Activated naive CD8-positive, alpha-beta T cell treated with anti-CD3 and anti-CD28 coated beads, Interleukin-2, amount 50 U/mL, for 24 hours (primary cell): Measurements from ENCODE around the gene MYO1B.
"Not testable (repeated sequence)": the region's sequence is repeated elsewhere in the genome, so short reads cannot be mapped to it uniquely, and the experiment has no call there.

Source experiments
- ATAC-seq: fragments of 150-1000 bp; cut with Tn5 transposase; one replicate; pipeline ENCODE4 v1.10.0; 2021
- DNase-seq: peaks from one replicate; pipeline ENCODE4 v3.0.0; 2021
- H3K27ac Mint-ChIP-seq: one replicate; pipeline ENCODE4 v1.8.0; 2021; ENCODE audit warnings: mild to moderate bottlenecking, mixed read lengths
- H3K27me3 Mint-ChIP-seq: one replicate; pipeline ENCODE4 v1.8.0; 2021; ENCODE audit warnings: mixed read lengths
- H3K36me3 Mint-ChIP-seq: one replicate; pipeline ENCODE4 v1.8.0; 2021; ENCODE audit warnings: low read depth, mixed read lengths
- H3K4me1 Mint-ChIP-seq: one replicate; pipeline ENCODE4 v1.8.0; 2021; ENCODE audit warnings: mixed read lengths
- H3K4me3 Mint-ChIP-seq: one replicate; pipeline ENCODE4 v1.8.0; 2021; ENCODE audit warnings: mild to moderate bottlenecking, moderate library complexity, mixed read lengths
- H3K9me3 Mint-ChIP-seq: one replicate; pipeline ENCODE4 v1.8.0; 2021; ENCODE audit warnings: mixed read lengths

MYO1B gene

GRCh38 chr2:191443446-191443845 lies 198.2 kb downstream of the MYO1B start:
- no peak for ATAC-seq
- Mint-ChIP-seq H3K4me1 (no peaks in the 10 kb centered on the region), H3K27me3 (peaks cover 9% of the 10 kb centered on the region), H3K4me3 (no peak overlapping the region), H3K9me3 (no peaks in the 10 kb centered on the region), H3K36me3 (no peaks in the 10 kb centered on the region), H3K27ac (no peak overlapping the region)
- no peak for DNase-seq

- DNase-seq (no peak), ATAC-seq (no peak)
- H3K27ac Mint-ChIP-seq, result no peak overlapping the region
- H3K4me3 Mint-ChIP-seq, result no peak overlapping the region
- peaks cover 11% of the 10 kb centered on the region for H3K27me3 Mint-ChIP-seq
- H3K36me3 Mint-ChIP-seq, result no peaks in the 10 kb centered on the region
- no peaks in the 10 kb centered on the region for H3K4me1 Mint-ChIP-seq
- no peaks in the 10 kb centered on the region for H3K9me3 Mint-ChIP-seq
These were observed 201.7 kb downstream of the MYO1B start for GRCh38 chr2:191446910-191447309.

- H3K4me3 Mint-ChIP-seq, result no peak overlapping the region
- DNase-seq, result no peak
- no peak overlapping the region for H3K27ac Mint-ChIP-seq
- ATAC-seq, result no peak
- H3K4me1 Mint-ChIP-seq, result no peaks in the 10 kb centered on the region
- no peaks in the 10 kb centered on the region for H3K9me3 Mint-ChIP-seq
- peaks cover 7% of the 10 kb centered on the region for H3K27me3 Mint-ChIP-seq
- H3K36me3 Mint-ChIP-seq, result no peaks in the 10 kb centered on the region
These were observed 205.9 kb downstream of the MYO1B start for GRCh38 chr2:191451116-191451515.

GRCh38 chr2:191452065-191452464 lies 206.9 kb downstream of the MYO1B start:
- no peak for ATAC-seq
- Mint-ChIP-seq H3K4me3 (no peak overlapping the region), H3K4me1 (no peaks in the 10 kb centered on the region), H3K36me3 (no peaks in the 10 kb centered on the region), H3K9me3 (no peaks in the 10 kb centered on the region), H3K27ac (no peak overlapping the region), H3K27me3 (peaks cover 4% of the 10 kb centered on the region)
- no peak for DNase-seq

- Mint-ChIP-seq H3K4me3 (no peak overlapping the region), H3K27ac (no peak overlapping the region), H3K27me3 (peaks cover 2% of the 10 kb centered on the region), H3K9me3 (peaks cover 2% of the 10 kb centered on the region), H3K36me3 (no peaks in the 10 kb centered on the region), H3K4me1 (no peaks in the 10 kb centered on the region)
- DNase-seq (no peak), ATAC-seq (no peak)
These were observed 208.6 kb downstream of the MYO1B start for GRCh38 chr2:191453761-191454160.

GRCh38 chr2:191456506-191456905 lies 211.3 kb downstream of the MYO1B start:
- H3K4me3 Mint-ChIP-seq, H3K27ac Mint-ChIP-seq, H3K27me3 Mint-ChIP-seq, ATAC-seq, H3K4me1 Mint-ChIP-seq, DNase-seq, H3K36me3 Mint-ChIP-seq: not testable (repeated sequence)
- peaks cover 15% of the 10 kb centered on the region for H3K9me3 Mint-ChIP-seq

GRCh38 chr2:191459158-191459557 lies 214.0 kb downstream of the MYO1B start:
- H3K27ac Mint-ChIP-seq, result no peak overlapping the region
- no peaks in the 10 kb centered on the region for H3K4me1 Mint-ChIP-seq
- H3K9me3 Mint-ChIP-seq, result peaks cover 15% of the 10 kb centered on the region
- no peak for DNase-seq
- H3K4me3 Mint-ChIP-seq, result no peak overlapping the region
- peaks cover 1% of the 10 kb centered on the region for H3K27me3 Mint-ChIP-seq
- ATAC-seq, result no peak
- no peaks in the 10 kb centered on the region for H3K36me3 Mint-ChIP-seq

GRCh38 chr2:191462370-191462769 lies 217.2 kb downstream of the MYO1B start:
- H3K27me3 Mint-ChIP-seq, result peaks cover 1% of the 10 kb centered on the region
- DNase-seq (no peak), ATAC-seq (no peak)
- H3K4me1 Mint-ChIP-seq, result no peaks in the 10 kb centered on the region
- H3K27ac Mint-ChIP-seq, result no peak overlapping the region
- peaks cover 15% of the 10 kb centered on the region for H3K9me3 Mint-ChIP-seq
- H3K36me3 Mint-ChIP-seq, result no peaks in the 10 kb centered on the region
- H3K4me3 Mint-ChIP-seq, result no peak overlapping the region

- Mint-ChIP-seq H3K27ac (no peak overlapping the region), H3K4me3 (no peak overlapping the region), H3K27me3 (peaks cover 1% of the 10 kb centered on the region), H3K36me3 (no peaks in the 10 kb centered on the region), H3K9me3 (peaks cover 12% of the 10 kb centered on the region), H3K4me1 (no peaks in the 10 kb centered on the region)
- ATAC-seq (no peak), DNase-seq (no peak)
These were observed 218.6 kb downstream of the MYO1B start for GRCh38 chr2:191463790-191464189.

GRCh38 chr2:191465766-191466420 lies 220.7 kb downstream of the MYO1B start:
- H3K27me3 Mint-ChIP-seq, result no peaks in the 10 kb centered on the region
- H3K27ac Mint-ChIP-seq, result no peak overlapping the region
- no peaks in the 10 kb centered on the region for H3K36me3 Mint-ChIP-seq
- no peak for ATAC-seq
- no peaks in the 10 kb centered on the region for H3K9me3 Mint-ChIP-seq
- H3K4me3 Mint-ChIP-seq, result no peak overlapping the region
- DNase-seq, result no peak
- no peaks in the 10 kb centered on the region for H3K4me1 Mint-ChIP-seq

- Mint-ChIP-seq H3K36me3 (no peaks in the 10 kb centered on the region), H3K4me1 (no peaks in the 10 kb centered on the region), H3K9me3 (no peaks in the 10 kb centered on the region), H3K4me3 (no peak overlapping the region), H3K27ac (no peak overlapping the region), H3K27me3 (no peaks in the 10 kb centered on the region)
- no peak for ATAC-seq
- no peak for DNase-seq
These were observed 221.9 kb downstream of the MYO1B start for GRCh38 chr2:191467113-191467512.

- Mint-ChIP-seq H3K4me1 (no peaks in the 10 kb centered on the region), H3K4me3 (no peak overlapping the region), H3K27ac (no peak overlapping the region), H3K27me3 (no peaks in the 10 kb centered on the region), H3K36me3 (no peaks in the 10 kb centered on the region), H3K9me3 (no peaks in the 10 kb centered on the region)
- DNase-seq (no peak), ATAC-seq (no peak)
These were observed 225.1 kb downstream of the MYO1B start for GRCh38 chr2:191470306-191470705.

- H3K27me3 Mint-ChIP-seq, result no peaks in the 10 kb centered on the region
- no peak for DNase-seq
- no peaks in the 10 kb centered on the region for H3K9me3 Mint-ChIP-seq
- no peak overlapping the region for H3K4me3 Mint-ChIP-seq
- H3K36me3 Mint-ChIP-seq, result no peaks in the 10 kb centered on the region
- no peak for ATAC-seq
- H3K4me1 Mint-ChIP-seq, result no peaks in the 10 kb centered on the region
- H3K27ac Mint-ChIP-seq, result no peak overlapping the region
These were observed 229.3 kb downstream of the MYO1B start for GRCh38 chr2:191474464-191474863.
